ENCODE measurements around the gene ZNF638.
"Not testable (repeated sequence)": the region's sequence is repeated elsewhere in the genome, so short reads cannot be mapped to it uniquely, and the experiment has no call there.

The ZNF638 gene

GRCh38 chr2:71292159-71292558 is 39.4 kb upstream of the ZNF638 start:
- no peak for TF ChIP-seq CTCF (conservative IDR thresholded peaks at IDR 0.05)
- H3K27ac ChIP-seq: no peak overlapping the region

GRCh38 chr2:71298914-71299313 is 32.7 kb upstream of the ZNF638 start:
- no peak overlapping the region for H3K27ac ChIP-seq
- TF ChIP-seq CTCF (conservative IDR thresholded peaks at IDR 0.05): no peak

- peak; percentile 79 for TF ChIP-seq CTCF (conservative IDR thresholded peaks at IDR 0.05)
- H3K27ac ChIP-seq: no peak overlapping the region
Observed at GRCh38 chr2:71299507-71299906, 32.1 kb upstream of the ZNF638 start.

GRCh38 chr2:71303849-71304248 is 27.7 kb upstream of the ZNF638 start:
- no peak for TF ChIP-seq CTCF (conservative IDR thresholded peaks at IDR 0.05)

GRCh38 chr2:71306762-71307161 is 24.8 kb upstream of the ZNF638 start:
- no peak for TF ChIP-seq CTCF (conservative IDR thresholded peaks at IDR 0.05)
- no peak overlapping the region for H3K27ac ChIP-seq

More at GRCh38 chr2:71303849-71304248, 27.7 kb upstream of the ZNF638 start:
- H3K27ac ChIP-seq: no peak overlapping the region

- TF ChIP-seq CTCF (conservative IDR thresholded peaks at IDR 0.05): no peak
- no peak overlapping the region for H3K27ac ChIP-seq
Observed at GRCh38 chr2:71313016-71313766, 18.4 kb upstream of the ZNF638 start.

GRCh38 chr2:71317060-71317459 is 14.5 kb upstream of the ZNF638 start:
- no peak for TF ChIP-seq CTCF (conservative IDR thresholded peaks at IDR 0.05)
- no peak overlapping the region for H3K27ac ChIP-seq

- not testable (repeated sequence) for H3K27ac ChIP-seq
Observed at GRCh38 chr2:71317900-71318299, 13.7 kb upstream of the ZNF638 start.

Data from VCaP (cell line).